SK-N-SH treated with all-trans-retinoic acid at 6 μM for 48 hours (cell line): ENCODE results near the gene ENO3.

Experiments
- ATAC-seq: fragments of 200-7000 bp; cut with Tn5 transposase; 3 replicates; pipeline ENCODE4 v1.9.1; 2020; ENCODE audit warnings: mild to moderate bottlenecking, moderate library complexity
- ARNTL ChIP-seq: fragments of 450-650 bp; formaldehyde crosslinking; IDR thresholded peaks from 2 replicates; pipeline ENCODE4 v1.5.0; 2020; ENCODE audit warnings: low read depth, mild to moderate bottlenecking, moderate library complexity, borderline replicate concordance
- BACH2 ChIP-seq: fragments of 250-450 bp; sonication (Bioruptor Pico); IDR thresholded peaks from 2 replicates; pipeline ENCODE4 v1.9.0; 2021; ENCODE audit warnings: mild to moderate bottlenecking, borderline replicate concordance
- CREB5 ChIP-seq: fragments of 250-450 bp; sonication (Bioruptor Pico); IDR thresholded peaks from 2 replicates; pipeline ENCODE4 v1.5.1; 2020; ENCODE audit warnings: low read depth, mild to moderate bottlenecking, moderate library complexity
- CSDC2 ChIP-seq: fragments of 250-450 bp; sonication (Bioruptor Pico); IDR thresholded peaks from 2 replicates; pipeline ENCODE4 v1.5.0; 2020; ENCODE audit warnings: mild to moderate bottlenecking, moderate library complexity
- ESRRG ChIP-seq: fragments of 250-450 bp; sonication (Bioruptor Pico); IDR thresholded peaks from 2 replicates; pipeline ENCODE4 v1.6.1; 2021; ENCODE audit warnings: mild to moderate bottlenecking
- ISL1 ChIP-seq: fragments of 250-450 bp; sonication (Bioruptor Pico); IDR thresholded peaks from 2 replicates; pipeline ENCODE4 v2.1.2; 2022; ENCODE audit warnings: mild to moderate bottlenecking, moderate library complexity
- OSR1 ChIP-seq: fragments of 250-450 bp; sonication (Bioruptor Pico); IDR thresholded peaks from 2 replicates; pipeline ENCODE4 v1.8.0; 2022; ENCODE audit warnings: moderate library complexity, mild to moderate bottlenecking, inconsistent platforms
- PATZ1 ChIP-seq: fragments of 250-450 bp; sonication (Bioruptor Pico); IDR thresholded peaks from 2 replicates; pipeline ENCODE4 v1.8.0; 2020; ENCODE audit warnings: mild to moderate bottlenecking, moderate library complexity, borderline replicate concordance
- POU6F1 ChIP-seq: fragments of 250-450 bp; sonication (Bioruptor Pico); IDR thresholded peaks from 2 replicates; pipeline ENCODE4 v1.8.0; 2021; ENCODE audit warnings: low read depth, mild to moderate bottlenecking, moderate library complexity, borderline replicate concordance
- PPARA ChIP-seq: fragments of 250-450 bp; sonication (Bioruptor Pico); IDR thresholded peaks from 2 replicates; pipeline ENCODE4 v1.5.0; 2020; ENCODE audit warnings: mild to moderate bottlenecking, borderline replicate concordance
- RARB ChIP-seq: fragments of 250-450 bp; sonication (Bioruptor Pico); IDR thresholded peaks from 2 replicates; pipeline ENCODE4 v1.8.0; 2021; ENCODE audit warnings: mild to moderate bottlenecking, moderate library complexity
- SNAI2 ChIP-seq: fragments of 250-450 bp; sonication (Bioruptor Pico); IDR thresholded peaks from 2 replicates; pipeline ENCODE4 v1.5.0; 2020; ENCODE audit warnings: mild to moderate bottlenecking, moderate library complexity
- TOX ChIP-seq: fragments of 250-450 bp; sonication (Bioruptor Pico); IDR thresholded peaks from 2 replicates; pipeline ENCODE4 v1.8.0; 2021; ENCODE audit warnings: mild to moderate bottlenecking, moderate library complexity, borderline replicate concordance
- TSHZ2 ChIP-seq: fragments of 250-450 bp; sonication (Bioruptor Pico); IDR thresholded peaks from 2 replicates; pipeline ENCODE4 v1.5.0; 2020; ENCODE audit warnings: mild to moderate bottlenecking, moderate library complexity
- ZFP3 ChIP-seq: fragments of 250-450 bp; sonication (Bioruptor Pico); IDR thresholded peaks from 2 replicates; pipeline ENCODE4 v1.5.0; 2020; ENCODE audit warnings: mild to moderate bottlenecking, moderate library complexity
- ZFP30 ChIP-seq: fragments of 450-650 bp; formaldehyde crosslinking; IDR thresholded peaks from 2 replicates; pipeline ENCODE4 v1.5.0; 2022; ENCODE audit warnings: mild to moderate bottlenecking, moderate library complexity
- ZNF565 ChIP-seq: fragments of 450-650 bp; formaldehyde crosslinking; conservative IDR thresholded peaks from 2 replicates; pipeline ENCODE4 v1.5.0; 2020; ENCODE audit warnings: low read depth, mild to moderate bottlenecking, moderate library complexity
- ZNF70 ChIP-seq: fragments of 450-650 bp; formaldehyde crosslinking; IDR thresholded peaks from 2 replicates; pipeline ENCODE4 v1.5.0; 2020; ENCODE audit warnings: mild to moderate bottlenecking, moderate library complexity
- ZNF8 ChIP-seq: fragments of 450-650 bp; formaldehyde crosslinking; IDR thresholded peaks from 2 replicates; pipeline ENCODE4 v1.5.0; 2020; ENCODE audit warnings: mild to moderate bottlenecking, moderate library complexity

Gene ENO3

GRCh38 chr17:4949321-4950074, 1.4 kb upstream of the ENO3 start (continued):
- TF ChIP-seq CREB5 (CRISPR knock-in tag) (no peak), POU6F1 (CRISPR knock-in tag) (no peak), SNAI2 (CRISPR knock-in tag) (no peak), ARNTL (CRISPR knock-in tag) (no peak)
- TF ChIP-seq, all 23 proteins: peak for 0

GRCh38 chr17:4950075-4950745, 709 bp upstream of the ENO3 start:
- TF ChIP-seq ESRRG (CRISPR knock-in tag) (no peak), RARB (no peak), ZNF70 (CRISPR knock-in tag) (no peak), CREB5 (CRISPR knock-in tag) (no peak), PPARA (CRISPR knock-in tag) (no peak), ZFP30 (CRISPR knock-in tag) (no peak), CSDC2 (CRISPR knock-in tag) (no peak), TOX (CRISPR knock-in tag) (no peak), PATZ1 (CRISPR knock-in tag) (no peak), ZNF8 (CRISPR knock-in tag) (no peak), POU6F1 (CRISPR knock-in tag) (no peak), BACH2 (CRISPR knock-in tag) (no peak), ZNF565 (CRISPR knock-in tag) (no peak), TSHZ2 (CRISPR knock-in tag) (no peak)
- ATAC-seq, result peak; percentile 36

GRCh38 chr17:4951486-4951885, 567 bp downstream of the ENO3 start:
- no peak for ATAC-seq
- no peak for TF ChIP-seq ESRRG (CRISPR knock-in tag)
- TF ChIP-seq ZNF565 (CRISPR knock-in tag), result no peak
- TF ChIP-seq RARB, result no peak
- no peak for TF ChIP-seq ISL1 (CRISPR knock-in tag)
- TF ChIP-seq ZFP3, result no peak
- TF ChIP-seq OSR1, result no peak
- TF ChIP-seq BACH2 (CRISPR knock-in tag), result no peak
- TF ChIP-seq, all 23 proteins: peak for 0
